GM21619 (cell line): Measurements from ENCODE around the gene PDGFRB.

Experiments used
- ATAC-seq: cut with Tn5 transposase; IDR thresholded peaks from one replicate; pipeline ENCODE4 v1.9.1; 2021; ENCODE audit not compliant: unreplicated experiment

The PDGFRB gene

GRCh38 chr5:150147670-150148069, 8.0 kb downstream of the PDGFRB start:
- ATAC-seq: no peak

- ATAC-seq: no peak
Measured at GRCh38 chr5:150146862-150147601, 8.6 kb downstream of the PDGFRB start.

GRCh38 chr5:150146235-150146634, 9.4 kb downstream of the PDGFRB start:
- ATAC-seq: no peak

GRCh38 chr5:150144879-150145278, 10.8 kb downstream of the PDGFRB start:
- ATAC-seq: no peak

- no peak for ATAC-seq
Measured at GRCh38 chr5:150144246-150144801, 11.3 kb downstream of the PDGFRB start.

GRCh38 chr5:150143350-150144245, 12.0 kb downstream of the PDGFRB start:
- no peak for ATAC-seq

- no peak for ATAC-seq
Measured at GRCh38 chr5:150142959-150143349, 12.7 kb downstream of the PDGFRB start.

- no peak for ATAC-seq
Measured at GRCh38 chr5:150142185-150142958, 13.3 kb downstream of the PDGFRB start.

- ATAC-seq: no peak
Measured at GRCh38 chr5:150141544-150142184, 14.0 kb downstream of the PDGFRB start.

GRCh38 chr5:150140830-150141229, 14.8 kb downstream of the PDGFRB start:
- no peak for ATAC-seq

GRCh38 chr5:150139334-150139733, 16.3 kb downstream of the PDGFRB start:
- ATAC-seq: no peak

- ATAC-seq: no peak
Measured at GRCh38 chr5:150138551-150139265, 16.9 kb downstream of the PDGFRB start.

- no peak for ATAC-seq
Measured at GRCh38 chr5:150137997-150138396, 17.6 kb downstream of the PDGFRB start.

GRCh38 chr5:150137168-150137957, 18.3 kb downstream of the PDGFRB start:
- ATAC-seq: no peak

- no peak for ATAC-seq
Measured at GRCh38 chr5:150136305-150137167, 19.1 kb downstream of the PDGFRB start.

GRCh38 chr5:150135557-150136304, 19.9 kb downstream of the PDGFRB start:
- ATAC-seq: no peak

GRCh38 chr5:150134198-150134588, 21.5 kb downstream of the PDGFRB start:
- no peak for ATAC-seq
